Neural cell (in vitro differentiated cells): Measurements from ENCODE around the gene SLC38A1.

Source experiments
- CTCF ChIP-seq: fragments of 450-650 bp; IDR thresholded peaks from 2 replicates; pipeline ENCODE4 v1.5.1; 2014; ENCODE audit warnings: antibody characterized with exemption, mild to moderate bottlenecking, moderate library complexity; ENCODE audit not compliant: poor library complexity, severe bottlenecking
- EP300 ChIP-seq: fragments of 450-650 bp; conservative IDR thresholded peaks from 2 replicates; pipeline ENCODE4 v1.6.1; 2014; ENCODE audit warnings: antibody characterized with exemption, mild to moderate bottlenecking, moderate library complexity; ENCODE audit not compliant: poor library complexity, severe bottlenecking
- EZH2 ChIP-seq: fragments of 200-600, 300-800 bp; shearing (Covaris generic), sonication (generic); IDR thresholded peaks from 2 replicates; pipeline ENCODE4 v1.6.1; 2014; ENCODE audit warnings: antibody characterized with exemption, low read length, borderline replicate concordance, mild to moderate bottlenecking; ENCODE audit not compliant: insufficient read depth, poor library complexity, severe bottlenecking
- POLR2AphosphoS5 ChIP-seq: IDR thresholded peaks from 2 replicates; pipeline ENCODE4 v1.6.1; 2012
- TAF1 ChIP-seq: IDR thresholded peaks from 2 replicates; pipeline ENCODE4 v1.6.1; 2012; ENCODE audit warnings: low read depth
- TF ChIP-seq, protein P1 (sequence below): IDR thresholded peaks from 2 replicates; pipeline ENCODE4 v1.6.1; 2012; ENCODE audit warnings: borderline replicate concordance

- TF ChIP-seq CTCF (no peak), EZH2 (no peak), POLR2AphosphoS5 (no peak), EP300 (no peak), TAF1 (no peak)
- TF ChIP-seq, protein P1, sequence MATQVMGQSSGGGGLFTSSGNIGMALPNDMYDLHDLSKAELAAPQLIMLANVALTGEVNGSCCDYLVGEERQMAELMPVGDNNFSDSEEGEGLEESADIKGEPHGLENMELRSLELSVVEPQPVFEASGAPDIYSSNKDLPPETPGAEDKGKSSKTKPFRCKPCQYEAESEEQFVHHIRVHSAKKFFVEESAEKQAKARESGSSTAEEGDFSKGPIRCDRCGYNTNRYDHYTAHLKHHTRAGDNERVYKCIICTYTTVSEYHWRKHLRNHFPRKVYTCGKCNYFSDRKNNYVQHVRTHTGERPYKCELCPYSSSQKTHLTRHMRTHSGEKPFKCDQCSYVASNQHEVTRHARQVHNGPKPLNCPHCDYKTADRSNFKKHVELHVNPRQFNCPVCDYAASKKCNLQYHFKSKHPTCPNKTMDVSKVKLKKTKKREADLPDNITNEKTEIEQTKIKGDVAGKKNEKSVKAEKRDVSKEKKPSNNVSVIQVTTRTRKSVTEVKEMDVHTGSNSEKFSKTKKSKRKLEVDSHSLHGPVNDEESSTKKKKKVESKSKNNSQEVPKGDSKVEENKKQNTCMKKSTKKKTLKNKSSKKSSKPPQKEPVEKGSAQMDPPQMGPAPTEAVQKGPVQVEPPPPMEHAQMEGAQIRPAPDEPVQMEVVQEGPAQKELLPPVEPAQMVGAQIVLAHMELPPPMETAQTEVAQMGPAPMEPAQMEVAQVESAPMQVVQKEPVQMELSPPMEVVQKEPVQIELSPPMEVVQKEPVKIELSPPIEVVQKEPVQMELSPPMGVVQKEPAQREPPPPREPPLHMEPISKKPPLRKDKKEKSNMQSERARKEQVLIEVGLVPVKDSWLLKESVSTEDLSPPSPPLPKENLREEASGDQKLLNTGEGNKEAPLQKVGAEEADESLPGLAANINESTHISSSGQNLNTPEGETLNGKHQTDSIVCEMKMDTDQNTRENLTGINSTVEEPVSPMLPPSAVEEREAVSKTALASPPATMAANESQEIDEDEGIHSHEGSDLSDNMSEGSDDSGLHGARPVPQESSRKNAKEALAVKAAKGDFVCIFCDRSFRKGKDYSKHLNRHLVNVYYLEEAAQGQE: no peak
Observed at GRCh38 chr12:46186088-46186487, 82.8 kb downstream of the SLC38A1 start.
